GM18508 (cell line): ENCODE data around the gene CAPN7.

ENCODE experiments used
- ATAC-seq: cut with Tn5 transposase; IDR thresholded peaks from one replicate; pipeline ENCODE4 v1.9.1; 2021; ENCODE audit warnings: moderate number of reproducible peaks; ENCODE audit not compliant: insufficient read depth, unreplicated experiment

Gene CAPN7

GRCh38 chr3:15271030-15271429 lies 65.0 kb downstream of the CAPN7 start:
- ATAC-seq, result no peak

GRCh38 chr3:15271785-15272381 lies 65.8 kb downstream of the CAPN7 start:
- no peak for ATAC-seq

DNA sequence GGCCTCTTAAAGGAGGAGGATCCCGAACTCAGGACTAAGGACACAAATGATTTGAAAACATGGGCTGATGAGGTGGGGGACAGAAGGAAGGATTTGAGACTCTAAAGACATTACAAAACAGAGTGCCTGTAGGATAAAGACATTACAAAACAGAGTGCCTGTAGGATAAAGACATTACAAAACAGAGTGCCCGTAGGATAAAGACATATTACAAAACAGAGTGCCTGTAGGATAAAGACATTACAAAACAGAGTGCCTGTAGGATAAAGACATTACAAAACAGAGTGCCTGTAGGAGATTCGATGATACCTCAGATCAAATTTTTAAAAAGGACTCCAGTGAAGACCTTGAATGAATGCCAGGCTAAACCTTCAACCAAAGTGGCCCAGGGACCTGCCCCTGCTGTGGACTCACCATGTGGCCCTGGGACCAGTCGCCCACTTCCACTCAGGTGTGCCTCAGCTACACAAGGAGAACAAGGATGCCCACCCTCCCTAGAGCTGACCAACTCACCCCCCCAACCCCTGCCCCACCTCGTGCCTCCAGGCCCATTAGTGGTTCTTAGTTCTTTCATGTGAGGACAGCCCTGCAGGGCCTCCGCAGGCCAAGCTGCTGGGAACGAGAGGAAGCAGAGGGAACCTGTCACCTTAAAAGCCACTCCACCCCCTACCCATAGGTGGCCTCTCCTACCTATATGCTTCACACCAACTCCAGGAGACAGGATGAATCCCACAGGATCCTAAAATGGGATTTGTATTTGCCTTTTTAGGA lies 66.6 kb downstream of the CAPN7 start:
- no peak for ATAC-seq

- ATAC-seq, result no peak
Observed at GRCh38 chr3:15273227-15273626, 67.2 kb downstream of the CAPN7 start.

DNA sequence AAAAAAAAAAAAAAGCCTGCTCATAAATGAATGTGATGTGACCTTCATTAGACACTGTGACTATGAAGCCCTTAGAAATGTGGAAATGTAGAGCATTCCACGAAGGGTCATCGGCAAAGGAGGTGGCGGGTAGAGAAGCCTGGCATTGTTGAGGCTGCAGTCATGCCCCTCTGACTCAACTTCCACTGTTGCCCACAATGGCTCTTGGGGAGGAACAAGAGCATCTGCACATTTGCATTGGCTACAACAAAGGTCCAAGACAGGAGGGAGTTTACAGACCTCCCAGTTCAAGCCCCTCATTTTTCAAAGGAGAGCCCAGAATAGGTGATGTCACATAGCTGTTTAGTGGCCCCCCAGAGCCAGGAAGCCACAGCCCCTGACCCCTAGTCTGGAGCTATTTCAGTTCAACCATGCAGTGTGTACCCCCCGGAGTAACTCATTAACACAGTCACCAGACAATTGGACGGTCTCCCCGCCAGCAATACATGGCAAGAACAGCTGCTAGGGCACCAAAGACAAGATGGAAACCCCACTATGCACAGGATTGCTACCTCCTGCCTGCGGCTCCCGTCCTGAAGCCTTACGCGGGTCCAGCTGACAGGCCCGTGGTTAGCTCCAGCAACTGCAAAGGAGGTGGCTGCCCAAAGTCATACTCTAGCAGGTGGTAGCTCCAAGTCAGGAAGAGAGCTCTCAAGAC lies 70.1 kb downstream of the CAPN7 start:
- ATAC-seq, result no peak

DNA sequence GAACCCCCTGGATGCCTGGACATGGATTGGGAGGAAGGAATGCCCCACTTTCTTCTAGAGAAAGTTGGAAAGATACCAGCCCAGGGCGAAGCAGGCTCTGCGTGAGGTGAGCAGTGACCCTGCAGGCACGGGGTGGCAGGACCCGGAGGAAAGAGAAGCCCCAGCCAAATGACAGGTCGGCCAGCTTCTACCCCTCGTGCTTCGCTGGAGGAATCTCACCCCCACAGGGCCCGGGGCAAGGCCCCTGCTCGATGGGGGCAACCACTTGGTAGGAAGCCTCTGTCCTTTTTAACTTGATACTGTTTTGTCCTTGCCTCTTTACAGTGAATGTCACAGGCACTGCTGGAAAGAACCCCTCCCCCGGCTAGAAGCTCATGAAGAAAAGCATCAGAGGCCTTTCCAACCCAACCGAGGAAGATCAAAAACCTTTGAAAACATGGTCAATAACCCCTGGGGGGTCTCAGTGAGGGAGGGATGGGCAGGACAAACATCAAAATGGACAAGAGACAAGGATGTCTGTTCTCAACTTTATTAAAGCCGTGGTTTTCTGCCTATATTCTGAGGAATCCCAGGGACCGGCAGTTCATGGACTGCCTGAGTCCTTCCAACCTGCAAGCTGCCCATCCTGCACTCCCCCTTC lies 71.9 kb downstream of the CAPN7 start:
- ATAC-seq, result no peak

DNA sequence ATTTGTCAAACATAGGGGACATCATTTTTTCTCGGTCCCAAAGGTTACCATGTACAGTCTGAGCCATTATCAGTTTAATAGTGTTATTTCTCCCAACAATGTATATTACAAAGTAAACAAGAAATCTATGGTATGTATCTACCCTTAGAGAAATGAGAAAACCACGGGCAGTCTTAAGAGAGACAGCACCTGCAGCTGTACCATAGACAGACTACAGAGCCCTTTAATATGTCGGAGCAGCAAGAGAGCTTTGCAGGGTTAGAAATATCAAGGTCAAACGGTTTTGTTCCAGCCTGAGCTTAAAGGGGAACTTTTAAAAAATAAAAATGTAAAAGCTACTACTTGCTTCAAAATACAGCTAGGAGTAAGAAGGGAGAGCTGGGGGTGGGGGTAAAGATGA lies 73.2 kb downstream of the CAPN7 start:
- no peak for ATAC-seq

DNA sequence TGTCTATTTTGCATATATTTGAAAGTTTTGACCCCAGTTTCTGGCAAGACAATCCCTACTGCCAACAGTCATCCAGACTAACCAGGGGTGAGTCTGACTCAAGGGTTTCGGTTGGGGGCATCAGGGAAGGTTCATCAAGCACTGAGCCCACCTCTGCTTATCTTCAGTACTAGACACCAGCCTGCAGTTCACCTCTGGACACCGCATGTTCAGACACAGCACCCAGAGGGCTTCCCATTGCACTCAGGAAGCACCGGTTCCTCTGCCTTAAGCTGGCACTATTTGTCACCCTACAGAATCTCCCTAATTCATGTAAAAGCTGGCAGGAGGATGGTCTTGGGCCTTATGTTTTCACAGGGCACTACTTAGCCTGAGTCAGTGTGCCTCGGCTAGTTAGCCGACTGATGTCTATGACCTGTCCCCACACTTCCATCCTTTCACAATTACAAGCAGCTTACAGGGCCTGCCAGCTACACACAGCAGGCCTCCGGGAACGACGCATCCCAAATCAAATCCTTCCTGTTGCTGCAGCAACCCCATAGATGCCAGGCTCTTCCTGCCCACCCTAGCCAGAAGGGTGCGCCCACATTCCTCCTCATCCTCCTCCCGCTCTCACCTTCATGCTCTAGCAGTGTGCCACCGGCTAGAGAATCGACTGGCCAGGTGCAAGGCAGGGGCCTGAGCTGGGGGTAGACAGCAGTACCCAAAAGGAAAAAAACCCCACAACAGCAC lies 73.8 kb downstream of the CAPN7 start:
- no peak for ATAC-seq

GRCh38 chr3:15280853-15281532 lies 74.9 kb downstream of the CAPN7 start:
- ATAC-seq, result no peak

GRCh38 chr3:15281817-15282216 lies 75.8 kb downstream of the CAPN7 start:
- no peak for ATAC-seq

- no peak for ATAC-seq
Observed at GRCh38 chr3:15283702-15284101, 77.7 kb downstream of the CAPN7 start.

GRCh38 chr3:15284121-15284889 lies 78.3 kb downstream of the CAPN7 start:
- ATAC-seq, result no peak

DNA sequence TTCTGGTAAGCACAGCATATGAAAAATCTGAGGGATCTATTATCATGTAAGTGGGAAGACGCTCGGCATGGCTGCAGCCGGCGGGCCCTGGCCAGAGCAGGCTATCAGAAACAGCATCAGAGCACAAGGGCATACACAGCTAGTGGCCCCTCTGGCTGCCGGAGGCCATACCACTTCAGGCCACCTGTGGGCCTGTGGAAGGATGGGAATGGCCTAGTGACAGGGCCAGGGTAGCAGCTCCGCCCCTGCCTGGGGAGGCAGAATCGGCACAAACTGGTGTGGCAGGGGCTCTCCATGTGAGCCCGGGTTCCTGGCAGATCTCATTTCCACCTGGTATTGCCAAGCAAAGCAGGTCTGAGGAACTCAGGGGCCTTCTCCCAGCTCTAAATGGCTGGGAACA lies 80.0 kb downstream of the CAPN7 start:
- ATAC-seq, result no peak

GRCh38 chr3:15287565-15288330 lies 81.7 kb downstream of the CAPN7 start:
- no peak for ATAC-seq

DNA sequence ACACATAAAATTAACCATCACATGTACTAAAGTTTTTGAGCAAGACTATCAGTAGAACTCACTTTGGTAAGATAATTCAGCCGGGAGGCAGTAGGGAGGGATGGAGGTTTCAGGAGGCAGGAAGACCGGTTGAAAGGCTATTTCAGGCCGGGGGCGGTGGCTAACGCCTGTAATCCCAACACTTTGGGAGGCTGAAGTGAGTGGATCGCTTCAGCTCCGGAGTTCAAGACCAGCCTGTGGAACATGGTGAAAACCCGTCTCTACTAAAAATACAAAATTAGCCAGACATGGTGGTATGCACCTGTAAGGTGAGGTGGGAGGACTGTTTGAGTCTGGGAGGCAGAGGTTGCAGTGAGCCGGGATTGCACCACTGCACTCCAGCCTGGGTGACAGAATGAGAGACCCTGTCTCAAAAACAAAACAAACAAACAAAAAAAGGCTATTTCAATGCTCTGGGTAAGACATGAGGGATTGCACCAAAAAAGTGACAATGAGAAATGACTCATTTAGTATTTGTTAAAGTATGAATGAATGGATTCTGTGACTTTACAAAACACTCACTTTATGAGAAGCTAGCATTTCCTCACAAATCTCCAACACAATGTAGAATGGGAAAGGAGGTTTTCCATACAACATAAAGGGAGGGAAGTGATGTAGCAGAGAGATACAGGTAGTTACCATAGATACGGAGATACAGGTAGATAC lies 82.4 kb downstream of the CAPN7 start:
- ATAC-seq, result no peak

DNA sequence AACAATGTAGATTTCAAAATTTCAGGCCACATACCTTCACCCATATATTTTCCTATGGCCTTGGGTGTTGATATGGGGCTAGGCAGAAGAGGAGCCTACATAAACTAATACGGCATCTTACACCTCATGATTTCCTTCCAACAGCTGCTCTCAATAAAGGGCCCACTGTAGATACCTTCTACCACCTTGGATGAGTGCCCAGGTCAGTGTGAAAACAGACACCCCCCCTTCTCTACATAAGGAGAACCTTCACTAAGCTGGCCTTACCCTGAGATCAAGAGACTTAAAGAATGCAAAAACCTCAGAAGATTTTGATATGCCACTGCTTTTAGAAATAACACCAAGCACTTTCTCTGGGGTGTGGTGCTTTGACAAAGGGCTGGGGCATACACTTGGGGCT lies 83.6 kb downstream of the CAPN7 start:
- no peak for ATAC-seq

GRCh38 chr3:15290736-15291135 lies 84.7 kb downstream of the CAPN7 start:
- ATAC-seq, result no peak
